Endodermal cell (in vitro differentiated cells): ENCODE measurements around the gene TMPRSS9. TPM values are rescaled to one million over a fixed set of nuclear protein-coding genes. Genes with fewer than 3 reads are reported as not detected.

Source experiments
- DNase-seq: peaks from one replicate; pipeline ENCODE4 v3.0.0-alpha.2; 2017
- H3K27ac ChIP-seq: 2 replicates; pipeline ENCODE4 v1.5.1; 2013; ENCODE audit warnings: mild to moderate bottlenecking, low read depth, low read length, moderate library complexity
- H3K27me3 ChIP-seq: 2 replicates; pipeline ENCODE4 v1.6.1; 2013; ENCODE audit warnings: mild to moderate bottlenecking, low read length, moderate library complexity; ENCODE audit not compliant: insufficient read depth, control insufficient read depth, poor library complexity, severe bottlenecking
- H3K36me3 ChIP-seq: 2 replicates; pipeline ENCODE4 v1.7.0; 2013; ENCODE audit warnings: mild to moderate bottlenecking, low read length, moderate library complexity; ENCODE audit not compliant: control insufficient read depth, insufficient read depth
- H3K4me1 ChIP-seq: one replicate; pipeline ENCODE4 v1.7.0; 2013; ENCODE audit warnings: low read length; ENCODE audit not compliant: control insufficient read depth, insufficient read depth
- H3K4me3 ChIP-seq: 2 replicates; pipeline ENCODE4 v1.5.1; 2013; ENCODE audit warnings: mild to moderate bottlenecking, low read length, moderate library complexity
- H3K9ac ChIP-seq: 2 replicates; pipeline ENCODE4 v1.6.1; 2013; ENCODE audit warnings: mild to moderate bottlenecking, low read length, moderate library complexity; ENCODE audit not compliant: poor library complexity, severe bottlenecking; ENCODE audit errors: extremely low read depth
- H3K9me3 ChIP-seq: 2 replicates; pipeline ENCODE4 v1.6.1; 2013; ENCODE audit warnings: mild to moderate bottlenecking, low read length, moderate library complexity; ENCODE audit not compliant: control insufficient read depth
- H3K27ac Mint-ChIP-seq: 2 replicates; pipeline ENCODE4 v1.8.0; 2020; ENCODE audit warnings: mixed read lengths
- H3K27me3 Mint-ChIP-seq: 2 replicates; pipeline ENCODE4 v1.8.0; 2021; ENCODE audit warnings: mild to moderate bottlenecking, mixed read lengths; ENCODE audit not compliant: insufficient read depth
- H3K36me3 Mint-ChIP-seq: 2 replicates; pipeline ENCODE4 v1.8.0; 2020; ENCODE audit warnings: low read depth, mixed read lengths
- H3K4me1 Mint-ChIP-seq: 2 replicates; pipeline ENCODE4 v1.8.0; 2020; ENCODE audit warnings: mixed read lengths
- H3K4me3 Mint-ChIP-seq: 2 replicates; pipeline ENCODE4 v1.8.0; 2020; ENCODE audit warnings: mild to moderate bottlenecking, moderate library complexity, mixed read lengths
- H3K9me3 Mint-ChIP-seq: 2 replicates; pipeline ENCODE4 v1.8.0; 2020; ENCODE audit warnings: mild to moderate bottlenecking, mixed read lengths
- CTCF ChIP-seq: fragments of 200-600 bp; sonication (generic); conservative IDR thresholded peaks from 2 replicates; pipeline ENCODE4 v1.5.0; 2021; ENCODE audit warnings: antibody characterized with exemption, mild to moderate bottlenecking
- WGBS, 2 experiments: methylation state at CpG; one replicate each; pipeline versions ENCODE4 v1.1.5 to v1.1.7; 2013; ENCODE audit warnings: missing lambda C conversion rate in 2 of 2, mixed read lengths in 1 of 2; ENCODE audit not compliant: insufficient coverage in 1 of 2, insufficient read length in 1 of 2; 5-methylcytosine and 5-hydroxymethylcytosine counted together
- total RNA-seq, 2 donors: library from RNA; stranded (reverse); fragmentation: NEBNext Ultra II Directional in 1 of 2; extraction: Animal tissue kit (Norgen Biotek cat#: 25700) in 1 of 2; gene quantifications; 2 replicates in 1 of 2; 3 replicates in 1 of 2; pipeline ENCODE4 v1.2.1, GENCODE V29; 2021

The TMPRSS9 gene
- total RNA-seq, 2 donors from 2014 or later: 0.73 to 1.2 TPM

GRCh38 chr19:2438178-2438577, 78.1 kb downstream of the TMPRSS9 start:
- no peak for DNase-seq
- no peaks in the 10 kb centered on the region for H3K4me1 Mint-ChIP-seq
- Histone ChIP-seq H3K4me3 (no peak overlapping the region), H3K27ac (no peak overlapping the region), H3K27me3 (no peaks in the 10 kb centered on the region), H3K36me3 (peaks cover 29% of the 10 kb centered on the region), H3K4me1 (no peaks in the 10 kb centered on the region), H3K9ac (no peak overlapping the region), H3K9me3 (no peaks in the 10 kb centered on the region)
- H3K27me3 Mint-ChIP-seq: no peaks in the 10 kb centered on the region
- WGBS, 2 experiments: 92 to 95% methylated on average over 13 to 20 of the region's 20 CpGs
- TF ChIP-seq CTCF: no peak
- H3K36me3 Mint-ChIP-seq: peaks cover 29% of the 10 kb centered on the region
- H3K4me3 Mint-ChIP-seq: no peak overlapping the region
- no peak overlapping the region for H3K27ac Mint-ChIP-seq
- H3K9me3 Mint-ChIP-seq: no peaks in the 10 kb centered on the region

- DNase-seq: no peak
- no peaks in the 10 kb centered on the region for H3K27me3 ChIP-seq
- no peaks in the 10 kb centered on the region for H3K4me1 Mint-ChIP-seq
- H3K9me3 ChIP-seq: no peaks in the 10 kb centered on the region
- H3K4me1 ChIP-seq: no peaks in the 10 kb centered on the region
- 83 to 95% methylated on average over 1 of the region's 1 CpG for whole genome bisulfite sequencing, 2 experiments
- H3K36me3 ChIP-seq: peaks cover 28% of the 10 kb centered on the region
- no peak overlapping the region for H3K4me3 ChIP-seq
- H3K9me3 Mint-ChIP-seq: no peaks in the 10 kb centered on the region
- H3K27ac Mint-ChIP-seq: no peak overlapping the region
- H3K27ac ChIP-seq: no peak overlapping the region
- H3K36me3 Mint-ChIP-seq: peaks cover 27% of the 10 kb centered on the region
- H3K9ac ChIP-seq: no peak overlapping the region
- H3K4me3 Mint-ChIP-seq: no peak overlapping the region
- H3K27me3 Mint-ChIP-seq: no peaks in the 10 kb centered on the region
- TF ChIP-seq CTCF: no peak
These were observed 80.5 kb downstream of the TMPRSS9 start for GRCh38 chr19:2440515-2440914.

GRCh38 chr19:2441096-2441752, 81.2 kb downstream of the TMPRSS9 start:
- no peaks in the 10 kb centered on the region for H3K4me1 ChIP-seq
- H3K4me3 ChIP-seq: no peak overlapping the region
- TF ChIP-seq CTCF: no peak
- no peaks in the 10 kb centered on the region for H3K27me3 Mint-ChIP-seq
- no peak overlapping the region for H3K4me3 Mint-ChIP-seq
- no peak for DNase-seq
- no peaks in the 10 kb centered on the region for H3K9me3 ChIP-seq
- H3K27ac Mint-ChIP-seq: no peak overlapping the region
- H3K36me3 ChIP-seq: peaks cover 28% of the 10 kb centered on the region
- no peaks in the 10 kb centered on the region for H3K4me1 Mint-ChIP-seq
- H3K27ac ChIP-seq: no peak overlapping the region
- H3K36me3 Mint-ChIP-seq: peaks cover 25% of the 10 kb centered on the region
- WGBS, 2 experiments: 96% methylated on average over 19 to 26 of the region's 26 CpGs
- no peaks in the 10 kb centered on the region for H3K27me3 ChIP-seq
- H3K9me3 Mint-ChIP-seq: no peaks in the 10 kb centered on the region
- no peak overlapping the region for H3K9ac ChIP-seq
